Measurements from ENCODE around the gene OR11L1.

The OR11L1 gene, protein sequence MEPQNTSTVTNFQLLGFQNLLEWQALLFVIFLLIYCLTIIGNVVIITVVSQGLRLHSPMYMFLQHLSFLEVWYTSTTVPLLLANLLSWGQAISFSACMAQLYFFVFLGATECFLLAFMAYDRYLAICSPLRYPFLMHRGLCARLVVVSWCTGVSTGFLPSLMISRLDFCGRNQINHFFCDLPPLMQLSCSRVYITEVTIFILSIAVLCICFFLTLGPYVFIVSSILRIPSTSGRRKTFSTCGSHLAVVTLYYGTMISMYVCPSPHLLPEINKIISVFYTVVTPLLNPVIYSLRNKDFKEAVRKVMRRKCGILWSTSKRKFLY

DNA sequence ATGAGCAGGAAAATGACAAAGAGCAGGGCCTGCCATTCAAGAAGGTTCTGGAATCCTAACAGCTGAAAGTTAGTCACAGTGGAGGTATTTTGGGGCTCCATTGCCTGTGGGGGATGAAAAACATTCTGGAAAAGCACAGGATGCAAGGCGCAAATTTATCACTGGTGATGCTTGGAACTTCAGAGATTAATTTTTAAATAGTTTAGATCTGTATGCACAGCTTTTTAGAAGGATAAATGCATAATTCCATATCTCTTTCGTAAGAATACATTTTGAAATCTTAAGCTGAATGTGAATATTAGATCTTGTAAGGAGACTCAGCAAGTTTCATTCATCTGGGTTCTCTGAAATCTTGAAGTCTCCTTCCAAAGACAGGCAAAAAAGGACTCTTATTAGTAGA is at the start of gene OR11L1:
OR11L1 (minus strand) TSS at position 101 of the 400 bp plus-strand sequence; CDS start at position 101, 0 bp downstream.
- Histone ChIP-seq H3K4me2 (ENCODE audit: low read depth, low read length, poor library complexity, severe bottlenecking) (no peak within 1 kb of the TSS), H3K9ac (ENCODE audit: low read length) (no peak within 1 kb of the TSS), H3K9me2 (replicated peaks; ENCODE audit: insufficient read depth, low read length) (no peaks in the 10 kb centered on the region), H3F3A (ENCODE audit: insufficient read depth) (no peaks in the 10 kb centered on the region), H3K27ac (ENCODE audit: low read depth, low read length) (no peak within 1 kb of the TSS), H3K4me3 (ENCODE audit: insufficient read depth, low read length, poor library complexity, severe bottlenecking) (no peak within 1 kb of the TSS), H3K79me2 (ENCODE audit: insufficient read depth, low read length) (no peaks in the 10 kb centered on the region), H3K27me3 (ENCODE audit: low read length) (no peaks in the 10 kb centered on the region), H3K36me3 (ENCODE audit: low read length) (no peaks in the 10 kb centered on the region), H2AFZ (ENCODE audit: low read depth, low read length, severe bottlenecking) (no peak within 1 kb of the TSS), H3K9me3 (ENCODE audit: insufficient read depth, low read length) (no peaks in the 10 kb centered on the region), H4K20me1 (ENCODE audit: low read depth, low read length) (no peaks in the 10 kb centered on the region)
- TF ChIP-seq, protein P1, sequence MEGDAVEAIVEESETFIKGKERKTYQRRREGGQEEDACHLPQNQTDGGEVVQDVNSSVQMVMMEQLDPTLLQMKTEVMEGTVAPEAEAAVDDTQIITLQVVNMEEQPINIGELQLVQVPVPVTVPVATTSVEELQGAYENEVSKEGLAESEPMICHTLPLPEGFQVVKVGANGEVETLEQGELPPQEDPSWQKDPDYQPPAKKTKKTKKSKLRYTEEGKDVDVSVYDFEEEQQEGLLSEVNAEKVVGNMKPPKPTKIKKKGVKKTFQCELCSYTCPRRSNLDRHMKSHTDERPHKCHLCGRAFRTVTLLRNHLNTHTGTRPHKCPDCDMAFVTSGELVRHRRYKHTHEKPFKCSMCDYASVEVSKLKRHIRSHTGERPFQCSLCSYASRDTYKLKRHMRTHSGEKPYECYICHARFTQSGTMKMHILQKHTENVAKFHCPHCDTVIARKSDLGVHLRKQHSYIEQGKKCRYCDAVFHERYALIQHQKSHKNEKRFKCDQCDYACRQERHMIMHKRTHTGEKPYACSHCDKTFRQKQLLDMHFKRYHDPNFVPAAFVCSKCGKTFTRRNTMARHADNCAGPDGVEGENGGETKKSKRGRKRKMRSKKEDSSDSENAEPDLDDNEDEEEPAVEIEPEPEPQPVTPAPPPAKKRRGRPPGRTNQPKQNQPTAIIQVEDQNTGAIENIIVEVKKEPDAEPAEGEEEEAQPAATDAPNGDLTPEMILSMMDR (IDR thresholded peaks at IDR 0.05; ENCODE audit: insufficient read depth, low read length, poor library complexity, severe bottlenecking): no peak
- TF ChIP-seq EZH2phosphoT487 (conservative IDR thresholded peaks at IDR 0.05; ENCODE audit: low read length): no peak

DNA sequence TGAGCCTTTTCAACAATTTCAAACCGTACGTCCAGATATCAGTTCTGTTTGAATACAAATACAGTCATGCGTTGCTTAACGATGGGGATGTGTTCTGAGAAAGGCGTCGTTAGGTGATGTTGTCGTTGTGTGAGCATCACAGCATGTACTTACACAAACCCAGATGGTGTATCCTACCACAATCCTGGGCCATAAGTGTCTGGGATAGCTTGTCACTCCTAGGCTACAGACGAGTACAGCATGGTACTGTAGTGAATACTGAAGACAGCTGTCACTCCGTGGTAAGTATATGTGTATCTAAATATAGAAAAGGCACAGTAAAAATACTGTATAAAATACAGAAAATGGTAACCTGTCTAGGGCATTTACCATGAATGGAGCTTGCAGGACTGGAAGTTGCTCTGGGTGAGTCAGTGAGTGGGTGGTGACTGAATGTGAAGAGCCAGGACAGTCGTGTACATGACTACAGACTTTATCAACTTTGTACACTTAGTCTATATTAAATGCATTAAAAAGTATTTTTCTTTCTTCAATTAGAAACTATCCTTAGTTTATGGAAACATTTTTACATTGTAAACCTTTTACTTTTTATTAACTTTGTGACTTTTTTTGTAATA is 43.2 kb upstream of the OR11L1 start:
- TF ChIP-seq, protein P1 (IDR thresholded peaks at IDR 0.05; ENCODE audit: insufficient read depth, low read length, poor library complexity, severe bottlenecking): no peak
- no peak for TF ChIP-seq EZH2phosphoT487 (conservative IDR thresholded peaks at IDR 0.05; ENCODE audit: low read length)
- H3K9me3 ChIP-seq (ENCODE audit: insufficient read depth, low read length): no peaks in the 10 kb centered on the region
- H3K4me3 ChIP-seq (ENCODE audit: insufficient read depth, low read length, poor library complexity, severe bottlenecking): no peak overlapping the region

DNA sequence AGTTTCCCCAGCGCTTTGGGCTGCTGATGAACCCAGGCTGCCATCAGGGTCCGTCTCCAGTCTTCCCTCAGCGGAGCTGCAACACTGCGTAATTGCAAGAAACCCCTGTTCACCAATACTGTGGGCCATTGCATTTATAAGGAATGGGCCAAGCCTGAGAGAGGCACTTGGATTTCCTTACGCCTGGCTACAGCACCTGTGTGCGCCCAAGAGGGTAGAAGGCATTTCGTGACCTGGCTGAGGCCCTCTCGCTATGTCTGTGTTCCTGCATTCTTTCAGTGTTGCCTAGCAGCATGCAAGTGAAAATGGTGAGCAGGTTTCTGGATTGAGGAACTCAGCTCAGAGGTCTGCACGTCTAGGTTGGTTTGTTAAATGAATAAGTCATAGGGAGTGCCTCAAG is 41.6 kb upstream of the OR11L1 start:
- H3K36me3 ChIP-seq (ENCODE audit: low read length): no peaks in the 10 kb centered on the region
- no peak overlapping the region for H3K4me2 ChIP-seq (ENCODE audit: low read depth, low read length, poor library complexity, severe bottlenecking)
- H3F3A ChIP-seq (ENCODE audit: insufficient read depth): no peaks in the 10 kb centered on the region
- H3K79me2 ChIP-seq (ENCODE audit: insufficient read depth, low read length): no peaks in the 10 kb centered on the region
- H3K9me3 ChIP-seq (ENCODE audit: insufficient read depth, low read length): no peaks in the 10 kb centered on the region
- no peak for TF ChIP-seq EZH2phosphoT487 (conservative IDR thresholded peaks at IDR 0.05; ENCODE audit: low read length)
- TF ChIP-seq, protein P1 (IDR thresholded peaks at IDR 0.05; ENCODE audit: insufficient read depth, low read length, poor library complexity, severe bottlenecking): no peak
- H2AFZ ChIP-seq (ENCODE audit: low read depth, low read length, severe bottlenecking): no peak overlapping the region
- no peak overlapping the region for H3K27ac ChIP-seq (ENCODE audit: low read depth, low read length)
- no peaks in the 10 kb centered on the region for H4K20me1 ChIP-seq (ENCODE audit: low read depth, low read length)
- no peaks in the 10 kb centered on the region for H3K27me3 ChIP-seq (ENCODE audit: low read length)
- H3K4me3 ChIP-seq (ENCODE audit: insufficient read depth, low read length, poor library complexity, severe bottlenecking): no peak overlapping the region
- H3K9me2 ChIP-seq (replicated peaks; ENCODE audit: insufficient read depth, low read length): no peaks in the 10 kb centered on the region
- H3K9ac ChIP-seq (ENCODE audit: low read length): no peak overlapping the region

More for the DNA sequence above, 43.2 kb upstream of the OR11L1 start:
- H3K79me2 ChIP-seq (ENCODE audit: insufficient read depth, low read length): no peaks in the 10 kb centered on the region
- no peaks in the 10 kb centered on the region for H3K9me2 ChIP-seq (replicated peaks; ENCODE audit: insufficient read depth, low read length)
- no peaks in the 10 kb centered on the region for H3K36me3 ChIP-seq (ENCODE audit: low read length)
- no peak overlapping the region for H3K9ac ChIP-seq (ENCODE audit: low read length)
- H3K4me2 ChIP-seq (ENCODE audit: low read depth, low read length, poor library complexity, severe bottlenecking): no peak overlapping the region
- no peak overlapping the region for H3K27ac ChIP-seq (ENCODE audit: low read depth, low read length)
- no peak overlapping the region for H2AFZ ChIP-seq (ENCODE audit: low read depth, low read length, severe bottlenecking)
- H4K20me1 ChIP-seq (ENCODE audit: low read depth, low read length): no peaks in the 10 kb centered on the region
- no peaks in the 10 kb centered on the region for H3F3A ChIP-seq (ENCODE audit: insufficient read depth)
- no peaks in the 10 kb centered on the region for H3K27me3 ChIP-seq (ENCODE audit: low read length)
